ENCODE results near the gene TRAPPC10.

DNA sequence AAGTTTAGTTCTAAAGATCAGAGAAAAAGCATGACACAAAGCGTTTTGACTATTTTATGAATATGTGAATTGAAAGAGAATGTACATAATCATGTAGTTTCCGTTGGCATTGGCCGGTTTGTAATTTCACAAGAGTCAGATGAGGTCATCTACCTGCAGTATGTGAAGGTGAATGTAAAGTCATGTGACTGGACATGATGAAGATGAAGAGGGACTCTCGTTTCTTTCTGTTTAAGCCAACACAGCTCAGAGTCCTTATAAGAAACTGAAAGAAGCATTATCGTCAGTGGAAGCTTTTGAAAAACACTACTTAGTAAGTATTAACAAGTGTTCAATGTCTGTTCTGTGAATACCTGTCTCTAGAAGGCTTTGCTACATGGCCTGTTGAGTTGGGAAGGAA is 64.2 kb downstream of the TRAPPC10 start:
- TF ChIP-seq YY1 (IDR thresholded peaks at IDR 0.05; ENCODE audit: low read depth, low read length) = no peak
- TF ChIP-seq CTCF (IDR thresholded peaks at IDR 0.05 in 2 of 3, conservative IDR thresholded peaks at IDR 0.05 in 1 of 3; ENCODE audit: control insufficient read depth in 2 of 3, extremely low read depth in 1 of 3, insufficient read depth in 1 of 3, low read depth in 3 of 3, low read length in 3 of 3) = no peak
- no peak for TF ChIP-seq BHLHE40 (IDR thresholded peaks at IDR 0.05; ENCODE audit: borderline replicate concordance in 1 of 2, low read depth in 2 of 2, low read length in 1 of 2)
- TF ChIP-seq TBL1XR1 (IDR thresholded peaks at IDR 0.05; ENCODE audit: low read depth, low read length) = no peak
- no peak for TF ChIP-seq MAX (IDR thresholded peaks at IDR 0.05; ENCODE audit: low read depth, low read length)
- no peak for TF ChIP-seq BACH1 (IDR thresholded peaks at IDR 0.05; ENCODE audit: borderline replicate concordance)
- TF ChIP-seq, protein P1, sequence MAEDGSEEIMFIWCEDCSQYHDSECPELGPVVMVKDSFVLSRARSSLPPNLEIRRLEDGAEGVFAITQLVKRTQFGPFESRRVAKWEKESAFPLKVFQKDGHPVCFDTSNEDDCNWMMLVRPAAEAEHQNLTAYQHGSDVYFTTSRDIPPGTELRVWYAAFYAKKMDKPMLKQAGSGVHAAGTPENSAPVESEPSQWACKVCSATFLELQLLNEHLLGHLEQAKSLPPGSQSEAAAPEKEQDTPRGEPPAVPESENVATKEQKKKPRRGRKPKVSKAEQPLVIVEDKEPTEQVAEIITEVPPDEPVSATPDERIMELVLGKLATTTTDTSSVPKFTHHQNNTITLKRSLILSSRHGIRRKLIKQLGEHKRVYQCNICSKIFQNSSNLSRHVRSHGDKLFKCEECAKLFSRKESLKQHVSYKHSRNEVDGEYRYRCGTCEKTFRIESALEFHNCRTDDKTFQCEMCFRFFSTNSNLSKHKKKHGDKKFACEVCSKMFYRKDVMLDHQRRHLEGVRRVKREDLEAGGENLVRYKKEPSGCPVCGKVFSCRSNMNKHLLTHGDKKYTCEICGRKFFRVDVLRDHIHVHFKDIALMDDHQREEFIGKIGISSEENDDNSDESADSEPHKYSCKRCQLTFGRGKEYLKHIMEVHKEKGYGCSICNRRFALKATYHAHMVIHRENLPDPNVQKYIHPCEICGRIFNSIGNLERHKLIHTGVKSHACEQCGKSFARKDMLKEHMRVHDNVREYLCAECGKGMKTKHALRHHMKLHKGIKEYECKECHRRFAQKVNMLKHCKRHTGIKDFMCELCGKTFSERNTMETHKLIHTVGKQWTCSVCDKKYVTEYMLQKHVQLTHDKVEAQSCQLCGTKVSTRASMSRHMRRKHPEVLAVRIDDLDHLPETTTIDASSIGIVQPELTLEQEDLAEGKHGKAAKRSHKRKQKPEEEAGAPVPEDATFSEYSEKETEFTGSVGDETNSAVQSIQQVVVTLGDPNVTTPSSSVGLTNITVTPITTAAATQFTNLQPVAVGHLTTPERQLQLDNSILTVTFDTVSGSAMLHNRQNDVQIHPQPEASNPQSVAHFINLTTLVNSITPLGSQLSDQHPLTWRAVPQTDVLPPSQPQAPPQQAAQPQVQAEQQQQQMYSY (CRISPR knock-in tag; IDR thresholded peaks at IDR 0.05) = no peak

Measured in GM12878 (cell line).